Karpas-422 (cell line): ENCODE measurements around the gene PSMB4. TPM values are rescaled to one million over a fixed set of nuclear protein-coding genes. Genes with fewer than 3 reads are reported as not detected.
"Not testable (repeated sequence)": the region's sequence is repeated elsewhere in the genome, so short reads cannot be mapped to it uniquely, and the experiment has no call there.

Experiments
- DNase-seq: peaks from one replicate; pipeline ENCODE4 v3.0.0-alpha.2; 2015
- H2AFZ ChIP-seq: fragments of 200-600 bp; sonication (generic); 2 replicates; pipeline ENCODE4 v1.6.1; 2014; ENCODE audit warnings: antibody characterized with exemption, low read length, mixed read lengths
- H3K27ac ChIP-seq: fragments of 200-600 bp; sonication (generic); 2 replicates; pipeline ENCODE4 v1.5.1; 2014; ENCODE audit warnings: mild to moderate bottlenecking, low read length, moderate library complexity
- H3K27me3 ChIP-seq: fragments of 200-600 bp; sonication (generic); 2 replicates; pipeline ENCODE4 v1.6.1; 2014; ENCODE audit warnings: low read length, mixed read lengths
- H3K36me3 ChIP-seq: fragments of 200-600 bp; sonication (generic); 2 replicates; pipeline ENCODE4 v1.6.1; 2014; ENCODE audit warnings: low read length, mixed read lengths; ENCODE audit not compliant: insufficient read depth
- H3K4me1 ChIP-seq: fragments of 200-600 bp; sonication (generic); 2 replicates; pipeline ENCODE4 v1.6.1; 2014; ENCODE audit warnings: mild to moderate bottlenecking, low read length, mixed read lengths
- H3K4me2 ChIP-seq: fragments of 200-600 bp; sonication (generic); 2 replicates; pipeline ENCODE4 v1.6.1; 2014; ENCODE audit warnings: low read length, low read depth, mild to moderate bottlenecking; ENCODE audit not compliant: poor library complexity, severe bottlenecking
- H3K4me3 ChIP-seq: fragments of 200-600 bp; sonication (generic); 2 replicates; pipeline ENCODE4 v1.5.1; 2014; ENCODE audit warnings: mild to moderate bottlenecking, antibody characterized with exemption, low read length, mixed read lengths
- H3K79me2 ChIP-seq: fragments of 200-600 bp; sonication (generic); 2 replicates; pipeline ENCODE4 v1.6.1; 2014; ENCODE audit warnings: mild to moderate bottlenecking, low read length, mixed read lengths
- H3K9ac ChIP-seq: fragments of 200-600 bp; sonication (generic); 2 replicates; pipeline ENCODE4 v1.6.0; 2014; ENCODE audit warnings: low read length
- H3K9me2 ChIP-seq: fragments of 200-600 bp; sonication (generic), shearing (Covaris generic); replicated peaks from 2 replicates; pipeline ENCODE4 v1.6.0; 2014; ENCODE audit warnings: mild to moderate bottlenecking, low read length, moderate library complexity; ENCODE audit not compliant: insufficient read depth
- H3K9me3 ChIP-seq: fragments of 300-700, 200-600 bp; sonication (generic); 2 replicates; pipeline ENCODE4 v1.6.1; 2014; ENCODE audit warnings: low read length, mixed read lengths
- H4K20me1 ChIP-seq: fragments of 200-600 bp; sonication (generic); 2 replicates; pipeline ENCODE4 v1.6.1; 2014; ENCODE audit warnings: mild to moderate bottlenecking, antibody characterized with exemption, low read length, low read depth; ENCODE audit not compliant: insufficient read depth
- small RNA-seq: library from RNA; depleted of rRNA; stranded (forward); fragments of <200 nt; gene quantifications from one replicate; pipeline ENCODE3, GENCODE V24; 2014
- total RNA-seq: library from RNA; depleted of rRNA; stranded (reverse); fragments of >200 nt; shearing (Covaris generic); gene quantifications from 2 replicates; pipeline ENCODE4 v1.2.3, GENCODE V29; 2014; ENCODE audit warnings: low replicate concordance; rRNA removed

The PSMB4 gene
- total RNA-seq, 1 experiment from 2014 or later, result 346 TPM

GRCh38 chr1:151436985-151437384 is 37.6 kb downstream of the PSMB4 start:
- no peak overlapping the region for H3K9ac ChIP-seq
- H3K27me3 ChIP-seq, result no peaks in the 10 kb centered on the region
- H4K20me1 ChIP-seq, result peaks cover 5% of the 10 kb centered on the region; the same call in 1 of the 2 replicates
- H3K27ac ChIP-seq, result no peak overlapping the region
- H3K36me3 ChIP-seq, result peaks cover 17% of the 10 kb centered on the region
- H3K4me2 ChIP-seq, result no peak overlapping the region
- peaks cover 98% of the 10 kb centered on the region for H3K79me2 ChIP-seq
- no peak overlapping the region for H3K4me3 ChIP-seq
- H2AFZ ChIP-seq, result no peak overlapping the region
- no peaks in the 10 kb centered on the region for H3K9me3 ChIP-seq
- 0 out of 2 replicates have a peak, but pooled peaks cover 2% of the 10 kb centered on the region for H3K4me1 ChIP-seq
- no peaks in the 10 kb centered on the region for H3K9me2 ChIP-seq
- DNase-seq, result no peak

- Histone ChIP-seq H3K79me2 (peaks cover 98% of the 10 kb centered on the region), H3K36me3 (peaks cover 19% of the 10 kb centered on the region)
- not testable (repeated sequence) for H3K4me1 ChIP-seq, DNase-seq, H3K27ac ChIP-seq, H3K27me3 ChIP-seq, H2AFZ ChIP-seq, H3K4me3 ChIP-seq, H3K4me2 ChIP-seq, H3K9me2 ChIP-seq, H3K9ac ChIP-seq, H4K20me1 ChIP-seq, H3K9me3 ChIP-seq
These were observed 38.0 kb downstream of the PSMB4 start for GRCh38 chr1:151437396-151437795.

- Histone ChIP-seq H3K4me1 (peaks cover 48% of the 10 kb centered on the region), H3K4me3 (peak overlapping the region; percentile 19; the same call in 1 of the 2 replicates), H3K27me3 (no peaks in the 10 kb centered on the region), H2AFZ (no peak overlapping the region), H3K9me3 (no peaks in the 10 kb centered on the region), H3K4me2 (peak overlapping the region; percentile 63), H3K9me2 (no peaks in the 10 kb centered on the region), H3K79me2 (peaks cover 100% of the 10 kb centered on the region), H3K27ac (peak overlapping the region; percentile 75), H4K20me1 (peaks cover 23% of the 10 kb centered on the region), H3K9ac (peak overlapping the region; percentile 34), H3K36me3 (peaks cover 19% of the 10 kb centered on the region)
- DNase-seq, result peak; percentile 88
These were observed 44.7 kb downstream of the PSMB4 start for GRCh38 chr1:151443846-151444782.

- Histone ChIP-seq H3K9me2 (no peaks in the 10 kb centered on the region), H3K4me3 (peak overlapping the region; percentile 19), H4K20me1 (peaks cover 23% of the 10 kb centered on the region), H3K4me2 (peak overlapping the region; percentile 63), H3K4me1 (peaks cover 48% of the 10 kb centered on the region), H3K79me2 (peaks cover 100% of the 10 kb centered on the region), H3K27me3 (no peaks in the 10 kb centered on the region), H3K9me3 (no peaks in the 10 kb centered on the region), H2AFZ (no peak overlapping the region), H3K9ac (peak overlapping the region; percentile 34), H3K36me3 (peaks cover 15% of the 10 kb centered on the region), H3K27ac (peak overlapping the region; percentile 75)
- DNase-seq, result peak; percentile 50
These were observed 45.4 kb downstream of the PSMB4 start for GRCh38 chr1:151444783-151445177.

- Histone ChIP-seq H3K27ac (no peak overlapping the region), H3K9me3 (no peaks in the 10 kb centered on the region), H3K79me2 (peaks cover 99% of the 10 kb centered on the region), H3K4me3 (no peak overlapping the region), H3K9me2 (no peaks in the 10 kb centered on the region), H3K36me3 (no peaks in the 10 kb centered on the region), H3K9ac (no peak overlapping the region), H3K27me3 (no peaks in the 10 kb centered on the region), H4K20me1 (peaks cover 35% of the 10 kb centered on the region), H3K4me1 (peaks cover 46% of the 10 kb centered on the region), H3K4me2 (no peak overlapping the region), H2AFZ (no peak overlapping the region)
- DNase-seq, result no peak
These were observed 48.3 kb downstream of the PSMB4 start for GRCh38 chr1:151447696-151448095.

Small RNA genes lying within 50 kb of the gene (small RNA-seq; reads per million reads assigned to genes)
- gene RNY4P25, result 1.1 reads per million, percentile 33 among the genes with 10 or more reads in this experiment

Other genes with a start within 250 kb of the PSMB4 start
- 29.3 and 30.7 TPM in 2 replicates for gene TNFAIP8L2, start 242.9 kb upstream of the PSMB4 start, total RNA-seq
- gene LYSMD1, start 233.7 kb upstream of the PSMB4 start, total RNA-seq, result 2.1 and 6.6 TPM in 2 replicates
- gene SCNM1, start 233.4 kb upstream of the PSMB4 start, total RNA-seq, result 78.9 and 84.1 TPM in 2 replicates
- gene TMOD4, start 223.6 kb upstream of the PSMB4 start, total RNA-seq, result 0.52 TPM in 1 of 2 replicates, not detected in the other
- gene VPS72, start 209.4 kb upstream of the PSMB4 start, total RNA-seq, result 54.4 and 59.8 TPM in 2 replicates
- gene PIP5K1A, start 201.0 kb upstream of the PSMB4 start, total RNA-seq, result 72.8 and 75.9 TPM in 2 replicates
- 99.7 and 167 TPM in 2 replicates for gene PSMD4, start 144.8 kb upstream of the PSMB4 start, total RNA-seq
- gene ZNF687, start 117.3 kb upstream of the PSMB4 start, total RNA-seq, result 21.3 and 33.5 TPM in 2 replicates
- gene PI4KB, start 72.2 kb upstream of the PSMB4 start, total RNA-seq, result 29.4 and 42.6 TPM in 2 replicates
- gene RFX5, start 52.3 kb upstream of the PSMB4 start, total RNA-seq, result 101 and 159 TPM in 2 replicates
- not detected in 2 replicates for gene SELENBP1, start 26.9 kb upstream of the PSMB4 start, total RNA-seq
- gene POGZ, start 59.9 kb downstream of the PSMB4 start, total RNA-seq, result 54.1 and 78.7 TPM in 2 replicates
- gene CGN, start 111.8 kb downstream of the PSMB4 start, total RNA-seq, result 0.22 TPM in 1 of 2 replicates, not detected in the other
- not detected in 2 replicates for gene TUFT1, start 140.7 kb downstream of the PSMB4 start, total RNA-seq
- gene SNX27, start 212.5 kb downstream of the PSMB4 start, total RNA-seq, result 28.3 and 40.4 TPM in 2 replicates